Measurements from ENCODE around the gene C5orf22.

C5orf22 gene

GRCh38 chr5:31504529-31504928 is 27.6 kb upstream of the C5orf22 start:
- Histone ChIP-seq H2AFZ (ENCODE audit: low read length) (no peak overlapping the region), H3K9me3 (ENCODE audit: insufficient read depth, low read depth, low read length) (no peaks in the 10 kb centered on the region), H3K79me2 (ENCODE audit: insufficient read depth, low read length) (no peaks in the 10 kb centered on the region), H3K4me3 (ENCODE audit: low read length, poor library complexity, severe bottlenecking) (no peak overlapping the region), H3K4me1 (ENCODE audit: insufficient read depth, low read length, poor library complexity, severe bottlenecking) (no peaks in the 10 kb centered on the region), H3K4me2 (ENCODE audit: low read depth, low read length, poor library complexity, severe bottlenecking) (no peak overlapping the region), H3K9ac (ENCODE audit: low read depth, low read length, poor library complexity, severe bottlenecking) (no peak overlapping the region), H3F3A (ENCODE audit: low read depth) (no peaks in the 10 kb centered on the region), H4K20me1 (ENCODE audit: insufficient read depth, low read length, poor library complexity, severe bottlenecking) (no peaks in the 10 kb centered on the region), H3K36me3 (ENCODE audit: insufficient read depth, low read length) (peaks cover 87% of the 10 kb centered on the region), H3K9me2 (replicated peaks; ENCODE audit: low read depth, low read length) (no peaks in the 10 kb centered on the region), H3K27me3 (ENCODE audit: insufficient read depth, low read length, poor library complexity, severe bottlenecking) (no peaks in the 10 kb centered on the region)
- no peak for TF ChIP-seq CTCF (conservative IDR thresholded peaks at IDR 0.05; ENCODE audit: low read length)
- TF ChIP-seq EZH2phosphoT487 (IDR thresholded peaks at IDR 0.05; ENCODE audit: borderline replicate concordance): no peak

GRCh38 chr5:31511305-31511704 is 20.8 kb upstream of the C5orf22 start:
- H3K36me3 ChIP-seq (ENCODE audit: insufficient read depth, low read length): peaks cover 86% of the 10 kb centered on the region

GRCh38 chr5:31516802-31517201 is 15.3 kb upstream of the C5orf22 start:
- H3K36me3 ChIP-seq (ENCODE audit: insufficient read depth, low read length): peaks cover 63% of the 10 kb centered on the region; the same call in 1 of the 2 replicates
- H3K9ac ChIP-seq (ENCODE audit: low read depth, low read length, poor library complexity, severe bottlenecking): peak overlapping the region; percentile 46
- no peaks in the 10 kb centered on the region for H3K9me3 ChIP-seq (ENCODE audit: insufficient read depth, low read depth, low read length)
- peaks cover 7% of the 10 kb centered on the region for H3F3A ChIP-seq (ENCODE audit: low read depth)
- H3K4me2 ChIP-seq (ENCODE audit: low read depth, low read length, poor library complexity, severe bottlenecking): peak overlapping the region; percentile 74
- peaks cover 28% of the 10 kb centered on the region for H3K4me1 ChIP-seq (ENCODE audit: insufficient read depth, low read length, poor library complexity, severe bottlenecking)
- H4K20me1 ChIP-seq (ENCODE audit: insufficient read depth, low read length, poor library complexity, severe bottlenecking): no peaks in the 10 kb centered on the region
- TF ChIP-seq CTCF (conservative IDR thresholded peaks at IDR 0.05; ENCODE audit: low read length): no peak
- no peak for TF ChIP-seq EZH2phosphoT487 (IDR thresholded peaks at IDR 0.05; ENCODE audit: borderline replicate concordance)
- H3K4me3 ChIP-seq (ENCODE audit: low read length, poor library complexity, severe bottlenecking): peak overlapping the region; percentile 37
- no peaks in the 10 kb centered on the region for H3K9me2 ChIP-seq (replicated peaks; ENCODE audit: low read depth, low read length)
- H3K79me2 ChIP-seq (ENCODE audit: insufficient read depth, low read length): peaks cover 8% of the 10 kb centered on the region; the same call in 1 of the 2 replicates
- no peak overlapping the region; the same call in 1 of the 2 replicates for H2AFZ ChIP-seq (ENCODE audit: low read length)
- no peaks in the 10 kb centered on the region for H3K27me3 ChIP-seq (ENCODE audit: insufficient read depth, low read length, poor library complexity, severe bottlenecking)

More at GRCh38 chr5:31511305-31511704, 20.8 kb upstream of the C5orf22 start:
- Histone ChIP-seq H3F3A (ENCODE audit: low read depth) (no peaks in the 10 kb centered on the region), H3K4me3 (ENCODE audit: low read length, poor library complexity, severe bottlenecking) (no peak overlapping the region), H3K79me2 (ENCODE audit: insufficient read depth, low read length) (no peaks in the 10 kb centered on the region), H3K9me3 (ENCODE audit: insufficient read depth, low read depth, low read length) (no peaks in the 10 kb centered on the region), H4K20me1 (ENCODE audit: insufficient read depth, low read length, poor library complexity, severe bottlenecking) (no peaks in the 10 kb centered on the region), H3K4me2 (ENCODE audit: low read depth, low read length, poor library complexity, severe bottlenecking) (no peak overlapping the region), H3K9ac (ENCODE audit: low read depth, low read length, poor library complexity, severe bottlenecking) (no peak overlapping the region), H3K4me1 (ENCODE audit: insufficient read depth, low read length, poor library complexity, severe bottlenecking) (peaks cover 3% of the 10 kb centered on the region), H3K27me3 (ENCODE audit: insufficient read depth, low read length, poor library complexity, severe bottlenecking) (no peaks in the 10 kb centered on the region), H3K9me2 (replicated peaks; ENCODE audit: low read depth, low read length) (no peaks in the 10 kb centered on the region), H2AFZ (ENCODE audit: low read length) (no peak overlapping the region)
- TF ChIP-seq CTCF (conservative IDR thresholded peaks at IDR 0.05; ENCODE audit: low read length) (no peak), EZH2phosphoT487 (IDR thresholded peaks at IDR 0.05; ENCODE audit: borderline replicate concordance) (no peak)
